HepG2 (cell line): ENCODE results near the gene GIPC2. TPM values are rescaled to one million over a fixed set of nuclear protein-coding genes. Genes with fewer than 3 reads are reported as not detected.

Source experiments
- ATAC-seq: fragments of 200-7000 bp; cut with Tn5 transposase; 3 replicates; pipeline ENCODE4 v1.9.1; 2020; ENCODE audit warnings: mild to moderate bottlenecking, moderate library complexity
- BruUV-seq: library from RNA; stranded (reverse); fragments of 400-500 nt; replicated peaks from 2 replicates; lab custom pipeline; 2021; lab: Mats Ljungman, UMichigan
- CTCF ChIA-PET: fragments of 300-600 bp; formaldehyde crosslinking; extraction: SDS; loops from one replicate; lab custom pipeline; 2021; ENCODE audit warnings: low total read pairs, inconsistent platforms, low intra/inter-chr PET ratio; lab: Yijun Ruan, JAX
- POLR2A ChIA-PET: fragments of 350-600 bp; sonication (Branson Sonifier 250); formaldehyde crosslinking; loops from one replicate; lab custom pipeline; 2020; ENCODE audit warnings: antibody characterized with exemption, inconsistent platforms; lab: Yijun Ruan, JAX
- DNase-seq: peaks from one replicate; pipeline ENCODE4 v3.0.0-alpha.2; 2015; ENCODE audit warnings: low spot score
- FAIRE-seq: peaks from 3 replicates; lab custom pipeline; 2011; peaks lifted over from hg19 to GRCh38; lab: Jason Lieb, UNC
- H2AFZ ChIP-seq: one replicate; pipeline ENCODE4 v1.6.1; 2011; ENCODE audit warnings: low read length, inconsistent platforms
- H3K27ac ChIP-seq: fragments of 300-600 bp; 3 replicates; pipeline ENCODE4 v1.8.0; 2011; ENCODE audit warnings: mixed run types, mild to moderate bottlenecking, mixed read lengths, low read length, inconsistent platforms; ENCODE audit not compliant: insufficient read depth; ENCODE audit errors: extremely low read length
- H3K27me3 ChIP-seq, 2 experiments: fragments of 200-600 bp in 1 of 2; 2 replicates in 1 of 2; 3 replicates in 1 of 2; pipeline versions ENCODE4 v1.6.0 to v1.8.0; 2011; ENCODE audit warnings: low read length in 2 of 2, mild to moderate bottlenecking in 2 of 2, moderate library complexity in 2 of 2, inconsistent platforms in 1 of 2; ENCODE audit not compliant: insufficient read depth in 2 of 2, control insufficient read depth in 1 of 2
- H3K36me3 ChIP-seq, 2 experiments: fragments of 200-600 bp in 1 of 2; replicated peaks in 1 of 2; 2 replicates in 1 of 2; 3 replicates in 1 of 2; pipeline versions ENCODE4 v1.5.1 to v1.8.0; 2011; ENCODE audit warnings: low read length in 2 of 2, inconsistent platforms in 1 of 2; ENCODE audit not compliant: insufficient read depth in 2 of 2, control insufficient read depth in 1 of 2
- H3K4me1 ChIP-seq: 2 replicates; pipeline ENCODE4 v1.5.1; 2012; ENCODE audit warnings: low read length, inconsistent platforms; ENCODE audit not compliant: insufficient read depth
- H3K4me2 ChIP-seq: 2 replicates; pipeline ENCODE4 v1.6.0; 2011; ENCODE audit warnings: low read depth, low read length, inconsistent platforms
- H3K4me3 ChIP-seq, 3 experiments: fragments of 200-600 bp in 1 of 3; sonication (generic), shearing (Covaris generic) in 1 of 3; replicated peaks in 1 of 3; 2 replicates each; pipeline ENCODE4 v1.5.1; 2011 to 2016; ENCODE audit warnings: low read length in 3 of 3, inconsistent platforms in 2 of 3, low read depth in 2 of 3, mild to moderate bottlenecking in 2 of 3, control low read depth in 1 of 3, mixed read lengths in 1 of 3; ENCODE audit not compliant: insufficient read depth in 1 of 3
- H3K79me2 ChIP-seq: one replicate; pipeline ENCODE4 v1.6.1; 2011; ENCODE audit warnings: low read length, inconsistent platforms; ENCODE audit not compliant: insufficient read depth
- H3K9ac ChIP-seq: 2 replicates; pipeline ENCODE4 v1.6.0; 2011; ENCODE audit warnings: mild to moderate bottlenecking, low read depth, low read length, inconsistent platforms; ENCODE audit not compliant: insufficient read depth
- H3K9me3 ChIP-seq: 2 replicates; pipeline ENCODE4 v1.5.1; 2012; ENCODE audit warnings: mild to moderate bottlenecking, low read length
- H4K20me1 ChIP-seq: 2 replicates; pipeline ENCODE4 v1.6.0; 2011; ENCODE audit warnings: inconsistent platforms, mild to moderate bottlenecking, low read length, moderate library complexity; ENCODE audit not compliant: insufficient read depth
- PCBP2 ChIP-seq: fragments of 200-400 bp; formaldehyde crosslinking; optimal IDR thresholded peaks from 2 replicates; pipeline ENCODE3; 2018; ENCODE audit warnings: low read length, low read depth; ENCODE audit not compliant: poor library complexity, severe bottlenecking
- SKIL ChIP-seq: sonication (generic); formaldehyde crosslinking; IDR thresholded peaks from 2 replicates; pipeline ENCODE4 v1.8.0; 2022; ENCODE audit warnings: missing genetic modification reagents, mild to moderate bottlenecking, moderate library complexity, borderline replicate concordance
- ZBTB10 ChIP-seq: sonication (generic); formaldehyde crosslinking; IDR thresholded peaks from 2 replicates; pipeline ENCODE4 v1.4.0; 2020; ENCODE audit warnings: missing genetic modification reagents, borderline replicate concordance
- ZBTB7A ChIP-seq: sonication (generic); formaldehyde crosslinking; IDR thresholded peaks from 2 replicates; pipeline ENCODE4 v1.8.0; 2022; ENCODE audit warnings: mild to moderate bottlenecking, missing genetic modification reagents
- ZNF234 ChIP-seq: sonication (generic); formaldehyde crosslinking; conservative IDR thresholded peaks from 2 replicates; pipeline ENCODE4 v1.5.1; 2020; ENCODE audit warnings: mild to moderate bottlenecking, missing genetic modification reagents
- ZNF260 ChIP-seq: sonication (generic); formaldehyde crosslinking; IDR thresholded peaks from 2 replicates; pipeline ENCODE4 v1.4.0; 2020; ENCODE audit warnings: missing genetic modification reagents, low read depth, mild to moderate bottlenecking, borderline replicate concordance
- ZNF564 ChIP-seq: sonication (generic); formaldehyde crosslinking; IDR thresholded peaks from 2 replicates; pipeline ENCODE4 v1.8.1; 2023; ENCODE audit warnings: mild to moderate bottlenecking, missing genetic modification reagents
- ZNF713 ChIP-seq: sonication (generic); formaldehyde crosslinking; IDR thresholded peaks from 2 replicates; pipeline ENCODE4 v1.4.0; 2020; ENCODE audit warnings: mild to moderate bottlenecking, missing genetic modification reagents
- ZNF776 ChIP-seq: sonication (generic); formaldehyde crosslinking; IDR thresholded peaks from 2 replicates; pipeline ENCODE4 v1.4.0; 2020; ENCODE audit warnings: mild to moderate bottlenecking, missing genetic modification reagents
- ZNF850 ChIP-seq: sonication (generic); formaldehyde crosslinking; conservative IDR thresholded peaks from 2 replicates; pipeline ENCODE4 v1.9.0; 2021; ENCODE audit warnings: mild to moderate bottlenecking, missing genetic modification reagents
- WGBS: methylation state at CpG from one replicate; pipeline ENCODE4 v1.1.6; 2017; ENCODE audit warnings: low lambda C conversion rate; 5-methylcytosine and 5-hydroxymethylcytosine counted together
- in situ Hi-C: cut with HindIII; loops from 2 replicates; pipeline ENCODE4 v1.10.0; 2017; ENCODE audit warnings: low pct_unique_long_range_greater_than_20kb; ENCODE audit not compliant: extremely low pct_ligation_motif_present
- intact Hi-C: fragments of 100-400 bp; cut with micrococcal nuclease; formaldehyde crosslinking; loops from one replicate; pipeline ENCODE4 v1.10.0; 2022; ENCODE audit not compliant: unreplicated experiment
- polyA plus RNA-seq, 8 experiments: library from polyadenylated mRNA; depleted of rRNA in 3 of 8; stranded (reverse) in 7 of 8; unstranded in 1 of 8; fragments of >200 nt; fragmentation: Illumina TruSeq in 4 of 8; extraction: Trizol in 4 of 8; gene quantifications; 2 replicates each; pipeline versions ENCODE4 v1.2.1 to v1.2.3, GENCODE V29; 2011 to 2016; ENCODE audit warnings: low read depth in 4 of 8, missing spikeins in 1 of 8, mixed read lengths in 1 of 8; ENCODE audit not compliant: insufficient read depth in 1 of 8
- total RNA-seq, 5 experiments: library from RNA; depleted of rRNA; stranded (reverse); fragments of >200 nt; fragmentation: Illumina TruSeq; extraction: Trizol; gene quantifications; 2 replicates each; pipeline ENCODE4 v1.2.3, GENCODE V29; 2016; ENCODE audit warnings: low read depth in 1 of 5

GIPC2 gene
- total and polyA plus RNA-seq, 2 of the 13 experiments (the other 11 are each of a cell fraction or from before 2014, with no cell fraction given) = 6.1 to 21.6 TPM

GRCh38 chr1:78055565-78056132 is 9.9 kb downstream of the GIPC2 start:
- WGBS = 89% methylated on average over 3 of the region's 3 CpGs
- FAIRE-seq (no peak), DNase-seq (no peak), ATAC-seq (no peak)
- 0 out of 2 replicates have a peak, but pooled peaks cover 5% of the 10 kb centered on the region for H4K20me1 ChIP-seq
- BruUV-seq = no TSS peak
- H3K9me3 ChIP-seq = no peaks in the 10 kb centered on the region
- in situ Hi-C loops = no loop called here
- H3K4me2 ChIP-seq = no peak overlapping the region
- H3K27me3 ChIP-seq = no peaks in the 10 kb centered on the region
- H3K4me1 ChIP-seq = no peaks in the 10 kb centered on the region
- peaks cover 57% of the 10 kb centered on the region for H3K79me2 ChIP-seq
- ChIA-PET POLR2A (interaction anchor here (0.7 to 1.1 kb wide), 2 partner anchors 9 to 77 kb away, joined by 3 read pairs; partner anchors contain the start of gene FUBP1), CTCF (no interaction called here)
- H3K9ac ChIP-seq = no peak overlapping the region
- H3K4me3 ChIP-seq = no peak overlapping the region
- intact Hi-C loops = no loop called here
- no peak overlapping the region for H2AFZ ChIP-seq
- TF ChIP-seq ZNF776 (CRISPR knock-in tag) (no peak), ZNF713 (CRISPR knock-in tag) (no peak), ZNF564 (CRISPR knock-in tag) (no peak), ZBTB10 (no peak), ZNF850 (CRISPR knock-in tag) (no peak), ZNF234 (CRISPR knock-in tag) (no peak), SKIL (CRISPR knock-in tag) (no peak), ZBTB7A (CRISPR knock-in tag) (no peak), ZNF260 (no peak), PCBP2 (no peak)
- no peak overlapping the region for H3K27ac ChIP-seq
- H3K36me3 ChIP-seq = peaks cover 0 to 4% of the 10 kb centered on the region in 2 experiments; a peak in 1 of 5 replicates
